GM21515 (cell line): ENCODE measurements around the gene PROSER2.

ENCODE experiments used
- ATAC-seq: cut with Tn5 transposase; IDR thresholded peaks from one replicate; pipeline ENCODE4 v1.9.1; 2021; ENCODE audit not compliant: unreplicated experiment

The PROSER2 gene

GRCh38 chr10:11823122-11823988 lies at the start of gene PROSER2:
PROSER2 (plus strand) TSS chr10:11823356; CDS start chr10:11852078, 28,722 bp downstream.
- ATAC-seq = no peak

- no peak for ATAC-seq
Observed at GRCh38 chr10:11773761-11774441, 49.3 kb upstream of the PROSER2 start.

GRCh38 chr10:11775412-11775811 lies 47.7 kb upstream of the PROSER2 start:
- ATAC-seq = no peak

- no peak for ATAC-seq
Observed at GRCh38 chr10:11776080-11776479, 47.1 kb upstream of the PROSER2 start.

GRCh38 chr10:11781114-11781513 lies 42.0 kb upstream of the PROSER2 start:
- no peak for ATAC-seq

- no peak for ATAC-seq
Observed at GRCh38 chr10:11782793-11783557, 40.2 kb upstream of the PROSER2 start.

GRCh38 chr10:11783558-11783865 lies 39.6 kb upstream of the PROSER2 start:
- no peak for ATAC-seq

- no peak for ATAC-seq
Observed at GRCh38 chr10:11787374-11787773, 35.8 kb upstream of the PROSER2 start.

- no peak for ATAC-seq
Observed at GRCh38 chr10:11787846-11788245, 35.3 kb upstream of the PROSER2 start.

- no peak for ATAC-seq
Observed at GRCh38 chr10:11789306-11789705, 33.9 kb upstream of the PROSER2 start.

GRCh38 chr10:11789956-11790355 lies 33.2 kb upstream of the PROSER2 start:
- no peak for ATAC-seq

GRCh38 chr10:11793762-11794479 lies 29.2 kb upstream of the PROSER2 start:
- ATAC-seq = no peak

GRCh38 chr10:11794566-11794965 lies 28.6 kb upstream of the PROSER2 start:
- no peak for ATAC-seq

- no peak for ATAC-seq
Observed at GRCh38 chr10:11795101-11795920, 27.8 kb upstream of the PROSER2 start.

- ATAC-seq = no peak
Observed at GRCh38 chr10:11796474-11796873, 26.7 kb upstream of the PROSER2 start.

GRCh38 chr10:11797281-11797680 lies 25.9 kb upstream of the PROSER2 start:
- ATAC-seq = no peak

GRCh38 chr10:11797847-11798633 lies 25.1 kb upstream of the PROSER2 start:
- ATAC-seq = no peak

GRCh38 chr10:11798845-11799735 lies 24.1 kb upstream of the PROSER2 start:
- no peak for ATAC-seq

- no peak for ATAC-seq
Observed at GRCh38 chr10:11799736-11800080, 23.4 kb upstream of the PROSER2 start.
